Hepatocyte (in vitro differentiated cells): Measurements from ENCODE around the gene MIPOL1. TPM values are rescaled to one million over a fixed set of nuclear protein-coding genes. Genes with fewer than 3 reads are reported as not detected.

Source experiments
- DNase-seq: peaks from one replicate; pipeline ENCODE4 v3.0.0-alpha.2; 2016; ENCODE audit warnings: low spot score
- H2AFZ ChIP-seq: fragments of 200-600 bp; sonication (generic); 2 replicates; pipeline ENCODE4 v1.6.0; 2016; ENCODE audit warnings: antibody characterized with exemption, mild to moderate bottlenecking
- H3K27ac ChIP-seq: fragments of 200-600 bp; sonication (generic); 2 replicates; pipeline ENCODE4 v1.5.1; 2016; ENCODE audit warnings: mild to moderate bottlenecking
- H3K27me3 ChIP-seq: fragments of 200-600 bp; sonication (generic); 2 replicates; pipeline ENCODE4 v1.6.1; 2016
- H3K36me3 ChIP-seq: fragments of 200-600 bp; sonication (generic); replicated peaks from 2 replicates; pipeline ENCODE4 v1.5.1; 2016; ENCODE audit warnings: low read depth; ENCODE audit not compliant: insufficient read depth
- H3K4me1 ChIP-seq: fragments of 200-600 bp; sonication (generic); 2 replicates; pipeline ENCODE4 v1.5.1; 2016; ENCODE audit warnings: mild to moderate bottlenecking, moderate library complexity; ENCODE audit not compliant: insufficient read depth
- H3K4me2 ChIP-seq: fragments of 200-600 bp; sonication (generic); 2 replicates; pipeline ENCODE4 v1.6.0; 2016
- H3K4me3 ChIP-seq: fragments of 200-600 bp; sonication (generic); 2 replicates; pipeline ENCODE4 v1.5.1; 2016; ENCODE audit warnings: mild to moderate bottlenecking
- H3K79me2 ChIP-seq: fragments of 200-600 bp; sonication (generic); 2 replicates; pipeline ENCODE4 v1.6.0; 2017; ENCODE audit warnings: mild to moderate bottlenecking
- H3K9me2 ChIP-seq: fragments of 200-600 bp; sonication (generic); replicated peaks from 2 replicates; pipeline ENCODE4 v1.6.0; 2017; ENCODE audit warnings: mild to moderate bottlenecking; ENCODE audit not compliant: insufficient read depth
- H3K9me3 ChIP-seq: fragments of 200-600 bp; sonication (generic); 2 replicates; pipeline ENCODE4 v1.5.1; 2016; ENCODE audit warnings: low read depth, mild to moderate bottlenecking
- H4K20me1 ChIP-seq: fragments of 200-600 bp; sonication (generic); 2 replicates; pipeline ENCODE4 v1.6.0; 2016; ENCODE audit warnings: mild to moderate bottlenecking; ENCODE audit not compliant: insufficient read depth, poor library complexity, severe bottlenecking
- EZH2 ChIP-seq: fragments of 200-600 bp; sonication (generic); IDR thresholded peaks from 2 replicates; pipeline ENCODE4 v1.6.1; 2016; ENCODE audit warnings: antibody characterized with exemption, mild to moderate bottlenecking, borderline replicate concordance
- EZH2phosphoT487 ChIP-seq: fragments of 200-600 bp; sonication (generic); IDR thresholded peaks from one replicate; pipeline ENCODE4 v1.6.1; 2018; ENCODE audit warnings: antibody characterized with exemption, mild to moderate bottlenecking, low read depth, moderate library complexity; ENCODE audit not compliant: unreplicated experiment, severe bottlenecking
- WGBS: methylation state at CpG from one replicate; pipeline ENCODE4 v1.1.6; 2016; ENCODE audit warnings: low lambda C conversion rate; ENCODE audit errors: missing lambda C conversion rate; 5-methylcytosine and 5-hydroxymethylcytosine counted together
- polyA plus RNA-seq: library from polyadenylated mRNA; unstranded; fragments of >200 nt; fragmentation: Nextera tagmentation; extraction: Ambion mirVana; gene quantifications from 2 replicates; pipeline ENCODE4 v1.2.1, GENCODE V29; 2016
- total RNA-seq: library from RNA; depleted of rRNA; stranded (reverse); fragments of >200 nt; gene quantifications from 2 replicates; pipeline ENCODE4 v1.2.3, GENCODE V29; 2014
- TF ChIP-seq, protein P1 (sequence below): fragments of 200-600 bp; sonication (generic); IDR thresholded peaks from 2 replicates; pipeline ENCODE4 v1.5.1; 2016; ENCODE audit warnings: antibody characterized with exemption, mild to moderate bottlenecking; ENCODE audit not compliant: poor library complexity

MIPOL1 gene
- total and polyA plus RNA-seq, 2 experiments from 2014 or later: 2.6 to 16.6 TPM

DNA sequence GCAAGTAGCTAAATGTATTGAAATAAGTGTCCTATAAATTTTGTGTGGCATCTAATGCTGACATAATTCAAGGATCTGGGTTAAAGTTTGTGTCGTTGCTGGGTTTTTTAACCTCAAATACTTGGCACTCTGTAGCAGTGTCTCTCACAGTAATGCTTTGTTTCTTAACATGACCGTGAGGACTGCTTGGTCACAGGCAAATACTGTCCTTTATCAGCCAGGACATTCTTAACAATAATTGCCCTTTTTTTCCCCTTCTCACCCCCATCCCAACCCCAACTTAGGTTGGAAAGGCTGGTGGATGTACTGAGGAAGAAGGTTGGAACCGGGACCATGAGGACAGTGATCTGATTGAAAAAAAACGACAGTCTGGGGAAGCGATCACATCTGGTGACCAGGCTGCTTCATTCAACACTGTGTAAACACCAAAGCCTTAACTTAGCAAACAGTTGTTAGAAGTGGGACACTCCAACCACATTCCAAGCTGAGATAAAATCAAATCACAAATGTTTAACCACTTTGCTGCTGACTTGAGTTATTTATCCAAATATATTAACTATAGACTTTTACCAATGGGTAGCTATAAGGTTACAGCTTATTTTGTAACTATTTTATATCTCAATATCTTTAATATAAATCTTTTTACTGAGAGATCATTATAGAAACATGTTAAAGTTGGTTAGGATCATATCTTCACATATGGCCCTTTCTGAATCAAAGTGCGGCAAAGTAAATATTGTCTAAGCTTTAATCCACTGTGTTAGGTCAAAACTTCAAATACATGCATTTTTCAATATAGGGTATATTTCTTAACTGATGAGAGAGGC lies 349.1 kb downstream of the MIPOL1 start:
- Histone ChIP-seq H2AFZ (no peak overlapping the region), H3K36me3 (no peaks in the 10 kb centered on the region), H4K20me1 (no peaks in the 10 kb centered on the region), H3K4me2 (peak overlapping the region; percentile 68), H3K4me1 (peaks cover 13% of the 10 kb centered on the region), H3K4me3 (no peak overlapping the region), H3K79me2 (no peaks in the 10 kb centered on the region), H3K27ac (peak overlapping the region; percentile 79), H3K27me3 (no peaks in the 10 kb centered on the region), H3K9me3 (no peaks in the 10 kb centered on the region), H3K9me2 (no peaks in the 10 kb centered on the region)
- WGBS: 24% methylated on average over 6 of the region's 6 CpGs
- TF ChIP-seq, protein P1, sequence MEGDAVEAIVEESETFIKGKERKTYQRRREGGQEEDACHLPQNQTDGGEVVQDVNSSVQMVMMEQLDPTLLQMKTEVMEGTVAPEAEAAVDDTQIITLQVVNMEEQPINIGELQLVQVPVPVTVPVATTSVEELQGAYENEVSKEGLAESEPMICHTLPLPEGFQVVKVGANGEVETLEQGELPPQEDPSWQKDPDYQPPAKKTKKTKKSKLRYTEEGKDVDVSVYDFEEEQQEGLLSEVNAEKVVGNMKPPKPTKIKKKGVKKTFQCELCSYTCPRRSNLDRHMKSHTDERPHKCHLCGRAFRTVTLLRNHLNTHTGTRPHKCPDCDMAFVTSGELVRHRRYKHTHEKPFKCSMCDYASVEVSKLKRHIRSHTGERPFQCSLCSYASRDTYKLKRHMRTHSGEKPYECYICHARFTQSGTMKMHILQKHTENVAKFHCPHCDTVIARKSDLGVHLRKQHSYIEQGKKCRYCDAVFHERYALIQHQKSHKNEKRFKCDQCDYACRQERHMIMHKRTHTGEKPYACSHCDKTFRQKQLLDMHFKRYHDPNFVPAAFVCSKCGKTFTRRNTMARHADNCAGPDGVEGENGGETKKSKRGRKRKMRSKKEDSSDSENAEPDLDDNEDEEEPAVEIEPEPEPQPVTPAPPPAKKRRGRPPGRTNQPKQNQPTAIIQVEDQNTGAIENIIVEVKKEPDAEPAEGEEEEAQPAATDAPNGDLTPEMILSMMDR: no peak
- TF ChIP-seq EZH2phosphoT487: no peak
- no peak for TF ChIP-seq EZH2
- peak; percentile 41 for DNase-seq

DNA sequence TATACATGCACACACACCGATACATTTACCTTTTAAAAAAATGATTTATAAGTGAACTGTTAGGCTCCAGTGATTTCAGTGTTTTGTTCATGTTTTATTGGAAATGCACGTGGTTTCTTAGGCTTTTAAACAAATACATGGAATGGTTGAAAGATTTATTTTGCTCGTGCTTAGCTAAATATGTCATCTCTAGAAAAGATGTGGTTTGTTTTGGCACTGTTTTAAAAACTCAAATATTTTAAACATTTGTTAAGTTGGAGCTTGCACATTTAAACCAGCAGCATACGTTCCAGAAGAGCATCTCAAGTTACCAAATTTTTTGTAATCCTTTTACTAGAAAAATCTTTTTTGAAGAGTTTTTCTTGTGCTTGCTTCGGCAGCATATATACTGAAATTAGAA lies 352.8 kb downstream of the MIPOL1 start:
- 45% methylated on average over 5 of the region's 5 CpGs for WGBS
- Histone ChIP-seq H3K79me2 (no peaks in the 10 kb centered on the region), H3K27me3 (no peaks in the 10 kb centered on the region), H3K4me2 (no peak overlapping the region), H3K27ac (no peak overlapping the region), H3K4me3 (no peak overlapping the region), H2AFZ (no peak overlapping the region), H4K20me1 (no peaks in the 10 kb centered on the region), H3K36me3 (no peaks in the 10 kb centered on the region), H3K4me1 (peaks cover 9% of the 10 kb centered on the region), H3K9me3 (no peaks in the 10 kb centered on the region), H3K9me2 (no peaks in the 10 kb centered on the region)
- no peak for TF ChIP-seq EZH2phosphoT487
- TF ChIP-seq EZH2: no peak
- TF ChIP-seq, protein P1: no peak
- no peak for DNase-seq

DNA sequence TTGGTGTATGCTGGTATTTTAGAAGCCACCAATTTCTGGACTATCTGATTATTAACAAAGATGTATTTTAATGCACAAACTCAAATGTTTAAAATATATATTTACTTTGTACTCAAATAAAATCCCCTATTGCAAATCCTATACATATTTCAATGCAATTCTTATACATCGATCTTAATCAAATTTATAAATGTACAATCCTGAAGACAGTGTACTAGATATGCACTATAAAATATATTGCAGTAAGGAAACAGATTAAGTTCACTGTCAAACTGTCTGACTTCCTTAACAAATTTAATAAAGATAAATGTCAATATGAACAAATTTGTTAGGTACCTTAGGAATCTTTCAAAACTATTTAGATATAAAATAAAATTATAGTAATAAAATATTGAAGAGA lies 353.4 kb downstream of the MIPOL1 start:
- no peak for DNase-seq
- Histone ChIP-seq H2AFZ (no peak overlapping the region), H3K9me2 (no peaks in the 10 kb centered on the region), H3K36me3 (no peaks in the 10 kb centered on the region), H3K79me2 (no peaks in the 10 kb centered on the region), H3K9me3 (no peaks in the 10 kb centered on the region), H3K27me3 (no peaks in the 10 kb centered on the region), H4K20me1 (no peaks in the 10 kb centered on the region), H3K4me1 (peaks cover 4% of the 10 kb centered on the region), H3K4me2 (no peak overlapping the region), H3K4me3 (no peak overlapping the region), H3K27ac (no peak overlapping the region)
- TF ChIP-seq, protein P1: no peak
- TF ChIP-seq EZH2 (no peak), EZH2phosphoT487 (no peak)
- WGBS: 95% methylated on average over 1 of the region's 1 CpG
